Ovary (tissue), 3 donors: ENCODE data around the gene VGLL4.

Experiments used
- CTCF ChIP-seq, 3 donors: fragments of 450-650 bp in 2 of 3; fragments of 200-600 bp in 1 of 3; IDR thresholded peaks; one replicate each; pipeline versions ENCODE4 v1.5.1 to v1.8.0; 2016 to 2022; ENCODE audit warnings: antibody characterized with exemption in 3 of 3, mild to moderate bottlenecking in 1 of 3
- EP300 ChIP-seq: sonication (generic); formaldehyde crosslinking; IDR thresholded peaks from one replicate; pipeline ENCODE4 v1.6.1; 2017; ENCODE audit warnings: antibody characterized with exemption
- POLR2A ChIP-seq: fragments of 450-650 bp; IDR thresholded peaks from one replicate; pipeline ENCODE4 v1.6.1; 2017; ENCODE audit warnings: antibody characterized with exemption, mild to moderate bottlenecking, moderate library complexity
- donor health status: DM: no; HTN: no; CAD: no.

GRCh38 chr3:11606865-11607440 lies 36.8 kb downstream of the VGLL4 start:
- TF ChIP-seq CTCF (IDR thresholded peaks at IDR 0.05) (no peak), EP300 (no peak), POLR2A (no peak)
